ENCODE data around the gene PRR13.

- TF ChIP-seq REST (IDR thresholded peaks at IDR 0.05; ENCODE audit: insufficient read depth in 1 of 2, low read depth in 2 of 2, low read length in 2 of 2) (no peak), SIN3A (IDR thresholded peaks at IDR 0.05; ENCODE audit: borderline replicate concordance, insufficient read depth, low read length) (peak; percentile 73; the same call in 1 of the 2 replicates), POLR2AphosphoS5 (IDR thresholded peaks at IDR 0.05; ENCODE audit: low read depth, low read length) (peak; percentile 96), TAF1 (IDR thresholded peaks at IDR 0.05; ENCODE audit: borderline replicate concordance, insufficient read depth, low read length) (peak; percentile 93; the same call in 1 of the 2 replicates), FOXP2 (optimal IDR thresholded peaks at IDR 0.05; ENCODE audit: borderline replicate concordance, extremely low read depth, extremely low read length, insufficient read depth) (no peak)
These were observed at the start of gene PRR13 for GRCh38 chr12:53441040-53441833.
